GM12878 (cell line): ENCODE data around the gene ZC3H7B.

Experiments
- FOXK2 ChIP-seq: fragments of 450-650 bp; IDR thresholded peaks from 2 replicates; pipeline ENCODE4 v1.6.1; 2017; ENCODE audit warnings: mild to moderate bottlenecking, moderate library complexity
- POLR2A ChIP-seq: IDR thresholded peaks from 2 replicates; pipeline ENCODE4 v1.6.1; 2011; ENCODE audit warnings: low read depth, mild to moderate bottlenecking, low read length
- POLR2AphosphoS5 ChIP-seq: IDR thresholded peaks from 2 replicates; pipeline ENCODE4 v1.6.1; 2011; ENCODE audit warnings: mild to moderate bottlenecking, low read length, inconsistent platforms
- SMAD5 ChIP-seq: IDR thresholded peaks from 2 replicates; pipeline ENCODE4 v1.6.1; 2016; ENCODE audit warnings: antibody characterized with exemption, low read depth
- SUZ12 ChIP-seq: fragments of 200-600 bp; sonication (generic); IDR thresholded peaks from one replicate; pipeline ENCODE4 v1.6.1; 2018; ENCODE audit warnings: antibody characterized with exemption, mild to moderate bottlenecking; ENCODE audit not compliant: unreplicated experiment
- USF2 ChIP-seq: IDR thresholded peaks from 2 replicates; pipeline ENCODE4 v1.6.1; 2011; ENCODE audit warnings: low read depth, low read length, improper control_type of control experiment, borderline replicate concordance
- ZBTB11 ChIP-seq: fragments of 450-650 bp; formaldehyde crosslinking; IDR thresholded peaks from 2 replicates; pipeline ENCODE4 v1.5.0; 2022; ENCODE audit warnings: mild to moderate bottlenecking, missing genetic modification characterization
- ZNF384 ChIP-seq: IDR thresholded peaks from 2 replicates; pipeline ENCODE4 v1.6.1; 2012; ENCODE audit warnings: low read depth, mild to moderate bottlenecking, low read length, improper control_type of control experiment, borderline replicate concordance

- TF ChIP-seq POLR2A (no peak), SUZ12 (no peak), SMAD5 (no peak), USF2 (no peak), ZNF384 (no peak), POLR2AphosphoS5 (no peak), FOXK2 (no peak), ZBTB11 (CRISPR knock-in tag) (no peak)
Observed at GRCh38 chr22:41257696-41258095, 43.6 kb upstream of the ZC3H7B start.
